Lower leg skin (tissue), 3 donors: ENCODE results near the gene WDR87.

Source experiments
- CTCF ChIP-seq, 3 donors: fragments of 450-650 bp; IDR thresholded peaks; one replicate each; pipeline ENCODE4 v1.5.1; 2016; ENCODE audit warnings: antibody characterized with exemption in 3 of 3, mild to moderate bottlenecking in 3 of 3, moderate library complexity in 2 of 3
- POLR2A ChIP-seq, 2 donors: fragments of 450-650 bp; IDR thresholded peaks; one replicate each; pipeline ENCODE4 v1.6.1; 2016 to 2017; ENCODE audit warnings: antibody characterized with exemption in 2 of 2, mild to moderate bottlenecking in 1 of 2, moderate library complexity in 1 of 2

GRCh38 chr19:37907735-37908455 lies 1.5 kb upstream of the WDR87 start:
- no peak for TF ChIP-seq POLR2A (IDR thresholded peaks at IDR 0.05)
- TF ChIP-seq CTCF (IDR thresholded peaks at IDR 0.05), result no peak
